ENCODE data around the gene CAMKV. TPM values are rescaled to one million over a fixed set of nuclear protein-coding genes. Genes with fewer than 3 reads are reported as not detected.
A peak's percentile ranks its signal among the peaks of the same experiment; 100 is the strongest.

CAMKV gene
- total RNA-seq, 1 donor, result 1.3 TPM

DNA sequence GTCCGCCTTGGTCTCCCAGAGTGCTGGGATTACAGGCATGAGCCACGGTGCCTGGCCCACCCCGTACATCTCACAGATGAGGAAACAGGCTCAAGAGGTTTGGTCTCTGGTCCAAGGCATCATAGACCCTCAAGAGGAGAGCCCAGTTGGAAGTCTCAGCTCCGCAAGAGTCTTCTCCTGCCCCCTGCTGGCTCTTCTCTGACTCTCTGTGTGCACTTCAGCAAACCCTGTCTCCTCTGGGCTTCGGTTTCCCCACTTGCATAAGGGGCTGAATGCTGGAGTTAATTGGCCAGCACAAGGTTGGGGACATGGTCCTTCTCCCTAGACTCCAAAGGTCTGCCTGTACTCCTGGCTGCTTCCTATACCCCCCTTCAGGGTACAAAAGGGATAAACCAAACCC lies 30.1 kb upstream of the CAMKV start:
- DNase-seq (ENCODE audit: low read depth in 2 of 3, low spot score in 2 of 3), result peak in 2 of 3 donors; percentile 18 to 65

- no peak for DNase-seq (ENCODE audit: low read depth in 2 of 3, low spot score in 2 of 3)
These were observed 29.3 kb upstream of the CAMKV start for GRCh38 chr3:49898991-49899390.

- no peak for DNase-seq (ENCODE audit: low read depth in 2 of 3, low spot score in 2 of 3)
These were observed 26.6 kb upstream of the CAMKV start for GRCh38 chr3:49896345-49896744.

GRCh38 chr3:49895791-49896190 lies 26.1 kb upstream of the CAMKV start:
- DNase-seq (ENCODE audit: low read depth in 2 of 3, low spot score in 2 of 3), result no peak

GRCh38 chr3:49889296-49889695 lies 19.6 kb upstream of the CAMKV start:
- DNase-seq (ENCODE audit: low read depth in 2 of 3, low spot score in 2 of 3), result no peak

DNA sequence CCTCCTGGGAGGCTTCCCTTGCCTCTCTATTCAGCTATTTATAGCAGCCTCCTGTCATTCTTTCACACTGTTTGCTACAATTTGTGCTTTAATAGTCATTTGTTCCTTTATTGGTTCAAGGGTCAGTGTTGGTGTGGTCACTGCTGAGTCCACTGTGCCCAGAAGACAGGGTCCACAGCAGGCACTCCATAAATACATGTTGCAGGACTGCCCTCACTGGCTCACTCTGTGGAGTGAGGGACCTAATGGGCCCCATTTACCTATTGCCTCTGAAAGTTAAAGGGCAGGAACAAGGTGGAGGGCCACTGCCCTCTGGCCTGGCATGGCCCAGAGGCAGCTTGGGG lies 17.2 kb upstream of the CAMKV start:
- no peak for DNase-seq (ENCODE audit: low read depth in 2 of 3, low spot score in 2 of 3)

GRCh38 chr3:49883998-49884397 lies 14.3 kb upstream of the CAMKV start:
- DNase-seq (ENCODE audit: low read depth in 2 of 3, low spot score in 2 of 3), result no peak

DNA sequence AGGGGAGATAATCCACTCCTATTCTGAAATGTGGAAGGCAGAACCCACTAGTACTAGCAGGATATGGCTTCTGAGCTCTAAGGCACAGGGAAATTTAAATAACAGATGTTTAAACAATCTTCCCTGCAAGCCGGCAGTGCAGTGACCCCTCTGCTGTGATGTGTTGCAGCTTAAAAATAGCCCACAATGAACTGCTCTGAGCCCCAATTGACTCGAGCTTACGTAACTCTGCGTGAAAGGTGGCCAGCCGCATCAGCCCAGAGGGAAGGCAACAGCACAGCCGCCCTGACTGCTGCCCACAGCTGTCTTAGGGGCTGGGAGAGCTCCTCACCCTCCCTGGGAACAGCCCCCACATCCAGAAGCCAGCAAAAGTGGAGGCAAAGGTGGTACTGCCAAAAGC lies 12.5 kb upstream of the CAMKV start:
- no peak for DNase-seq (ENCODE audit: low read depth in 2 of 3, low spot score in 2 of 3)

- DNase-seq (ENCODE audit: low read depth in 2 of 3, low spot score in 2 of 3), result no peak
These were observed 11.0 kb upstream of the CAMKV start for GRCh38 chr3:49880581-49881315.

GRCh38 chr3:49879721-49880120 lies 10.0 kb upstream of the CAMKV start:
- DNase-seq (ENCODE audit: low read depth in 2 of 3, low spot score in 2 of 3), result no peak

GRCh38 chr3:49878686-49879085 lies 9.0 kb upstream of the CAMKV start:
- no peak for DNase-seq (ENCODE audit: low read depth in 2 of 3, low spot score in 2 of 3)

DNA sequence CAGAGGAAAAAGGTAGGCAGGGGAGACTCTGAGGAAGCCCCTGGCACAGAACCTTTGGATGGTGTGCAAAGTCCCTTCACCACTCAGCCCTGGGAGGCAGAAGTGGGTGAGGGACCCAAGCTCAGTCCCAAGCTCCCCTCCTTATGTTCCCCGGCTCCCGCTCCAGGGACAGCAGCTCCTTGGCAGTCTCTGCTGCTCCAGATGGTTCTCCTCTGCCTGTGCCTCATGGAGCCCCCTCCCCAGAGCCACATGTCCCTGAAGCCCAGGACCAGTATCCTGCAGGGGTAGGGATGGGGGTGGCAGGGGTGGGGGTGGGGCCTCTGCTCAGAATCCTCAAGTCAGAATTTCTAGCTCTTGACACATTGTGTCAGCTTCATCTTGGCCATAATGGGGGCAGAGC lies 8.0 kb upstream of the CAMKV start:
- no peak for DNase-seq (ENCODE audit: low read depth in 2 of 3, low spot score in 2 of 3)

GRCh38 chr3:49876567-49876966 lies 6.9 kb upstream of the CAMKV start:
- no peak for DNase-seq (ENCODE audit: low read depth in 2 of 3, low spot score in 2 of 3)

DNA sequence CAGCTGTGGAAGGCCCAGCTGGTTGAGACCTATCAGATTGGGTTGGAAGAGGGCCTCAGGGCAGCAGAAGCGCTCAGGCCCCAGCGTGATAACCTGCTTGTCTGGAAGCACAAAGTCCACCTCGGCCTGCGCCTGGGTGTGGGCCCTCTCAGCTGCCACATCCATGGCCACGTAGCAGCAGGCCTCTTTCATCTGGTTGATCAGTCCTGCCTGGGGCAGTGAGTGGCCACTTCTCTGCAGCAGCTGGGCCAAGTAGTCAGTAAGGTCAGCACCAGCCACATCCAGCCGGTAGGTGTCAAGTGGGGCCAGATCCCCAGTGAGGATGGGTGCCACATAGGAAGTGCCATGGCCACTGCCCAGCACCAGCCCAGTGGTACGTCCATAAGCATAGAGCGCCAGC lies 3.9 kb upstream of the CAMKV start:
- no peak for DNase-seq (ENCODE audit: low read depth in 2 of 3, low spot score in 2 of 3)

DNA sequence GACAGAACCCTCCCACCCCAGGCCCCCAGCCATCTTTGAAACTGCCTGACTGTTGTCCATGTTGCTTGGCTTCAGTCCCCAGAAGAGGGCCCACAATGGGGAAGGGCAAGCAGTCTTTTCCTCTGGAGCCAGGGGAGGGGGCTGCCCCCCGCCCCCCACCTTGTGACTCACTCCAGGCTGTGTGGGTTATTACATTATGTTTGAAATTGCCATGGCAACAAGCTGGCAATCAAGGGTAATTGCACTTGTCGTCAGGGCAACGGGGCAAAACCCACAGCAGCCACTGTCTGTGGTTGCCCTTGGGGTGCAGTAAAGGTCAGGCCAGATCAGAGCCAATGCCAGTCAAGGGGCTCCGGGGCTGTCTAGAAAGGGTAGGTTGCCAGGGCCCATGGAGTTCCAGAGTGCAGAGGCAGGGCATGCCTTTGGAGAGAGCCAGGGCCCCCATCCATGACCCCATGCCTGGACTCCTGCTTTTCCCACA lies 3.1 kb upstream of the CAMKV start:
- peak in 2 of 3 donors; percentile 74 for DNase-seq (ENCODE audit: low read depth in 2 of 3, low spot score in 2 of 3)

- DNase-seq (ENCODE audit: low read depth in 2 of 3, low spot score in 2 of 3), result no peak
These were observed 1.9 kb upstream of the CAMKV start for GRCh38 chr3:49871531-49872153.

- DNase-seq (ENCODE audit: low read depth in 2 of 3, low spot score in 2 of 3), result no peak
These were observed 742 bp downstream of the CAMKV start for GRCh38 chr3:49868862-49869466.

DNA sequence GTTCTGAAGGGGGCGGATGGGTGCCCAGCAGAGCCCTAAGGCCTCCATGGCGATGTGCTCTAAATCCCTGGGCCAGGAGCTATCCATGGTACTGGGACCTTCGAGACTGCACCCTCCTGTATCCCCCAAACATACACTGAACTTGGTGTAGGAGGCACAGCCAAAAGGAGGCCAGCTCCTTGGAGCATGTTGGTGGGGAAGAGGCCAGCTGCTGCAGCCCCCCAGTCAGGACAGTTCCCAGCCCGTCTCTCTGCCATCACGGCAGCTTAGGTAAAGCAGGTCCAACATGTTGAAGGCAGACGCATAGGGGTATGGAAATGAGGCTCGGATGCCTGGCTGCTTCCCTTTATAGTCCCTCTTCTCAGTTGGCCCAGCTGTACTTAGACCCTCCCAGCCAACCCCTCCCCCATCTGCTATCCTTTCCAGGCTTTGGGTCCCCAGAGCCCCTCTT lies 1.8 kb downstream of the CAMKV start:
- DNase-seq (ENCODE audit: low read depth in 2 of 3, low spot score in 2 of 3), result peak in 2 of 3 donors; percentile 47 to 77

- no peak for DNase-seq (ENCODE audit: low read depth in 2 of 3, low spot score in 2 of 3)
These were observed 2.3 kb downstream of the CAMKV start for GRCh38 chr3:49867400-49867799.

DNA sequence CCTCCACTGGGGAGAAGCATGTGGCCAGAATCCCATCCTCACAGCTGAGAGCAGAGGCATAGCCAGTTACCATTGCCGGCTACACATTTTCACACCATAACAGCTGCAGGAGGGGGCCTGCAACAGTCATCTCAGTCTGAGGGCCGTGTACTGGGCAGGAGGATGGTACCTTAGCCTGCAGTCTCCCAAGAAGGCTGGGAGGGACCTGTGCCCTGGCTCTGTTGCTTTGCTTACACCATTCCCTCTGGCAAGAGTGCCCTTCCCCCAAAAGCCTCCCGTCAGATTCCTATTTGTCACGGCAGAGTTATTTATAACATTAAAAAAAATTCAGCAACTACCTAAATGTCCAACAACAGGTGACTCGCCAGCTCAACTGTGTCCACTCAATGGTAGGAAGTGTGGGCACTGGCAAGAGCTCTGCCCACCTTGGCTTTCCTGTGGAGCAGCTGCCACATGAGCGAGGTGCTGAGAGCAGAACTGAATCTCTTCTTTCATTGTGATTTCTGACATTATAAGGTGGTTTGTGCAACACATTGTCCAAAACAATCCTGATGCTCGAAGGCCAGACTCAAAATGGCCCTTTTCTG lies 4.4 kb downstream of the CAMKV start:
- DNase-seq (ENCODE audit: low read depth in 2 of 3, low spot score in 2 of 3), result no peak

DNA sequence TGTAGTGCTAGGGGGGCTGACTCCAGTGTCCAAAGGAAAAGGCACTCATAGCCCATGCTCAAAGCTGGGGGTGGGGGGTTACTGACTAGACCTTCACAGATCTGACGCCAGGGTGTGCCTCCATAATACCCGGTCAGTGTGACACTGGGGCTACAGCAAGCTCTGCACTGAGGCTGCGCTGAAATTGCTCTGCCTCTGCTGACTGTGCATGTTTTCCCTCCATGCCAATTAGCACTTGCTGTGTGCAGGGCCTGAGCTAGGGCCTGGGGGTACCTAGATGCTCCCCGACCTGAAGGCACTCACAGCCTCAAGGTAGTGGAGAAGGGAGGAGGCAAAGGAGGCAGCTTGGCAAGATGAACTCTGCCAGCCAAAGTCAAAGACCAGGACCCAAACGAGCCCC lies 5.2 kb downstream of the CAMKV start:
- no peak for DNase-seq (ENCODE audit: low read depth in 2 of 3, low spot score in 2 of 3)

Measured in hematopoietic multipotent progenitor cell (in vitro differentiated cells).